Sigmoid colon (tissue), 7 donors: Measurements from ENCODE around the gene LEMD1. TPM values are rescaled to one million over a fixed set of nuclear protein-coding genes. Genes with fewer than 3 reads are reported as not detected.

Experiments used
- DNase-seq: peaks from one replicate; pipeline ENCODE4 v3.0.0-alpha.2; 2019
- H3K27ac ChIP-seq, 4 donors: fragments of 200-600 bp; sonication (generic); one replicate each; pipeline ENCODE4 v1.5.1; 2016 to 2019; ENCODE audit warnings: mild to moderate bottlenecking in 1 of 4
- H3K27me3 ChIP-seq, 3 donors: fragments of 200-600 bp; sonication (generic); one replicate each; pipeline ENCODE4 v1.5.1; 2019; ENCODE audit warnings: mild to moderate bottlenecking in 1 of 3
- H3K36me3 ChIP-seq, 4 donors: fragments of 200-600 bp; sonication (generic); one replicate each; pipeline ENCODE4 v1.5.1; 2016 to 2019
- H3K4me1 ChIP-seq, 4 donors: fragments of 200-600 bp; sonication (generic); one replicate each; pipeline ENCODE4 v1.5.1; 2017 to 2019
- H3K4me3 ChIP-seq, 4 donors: fragments of 200-600 bp; sonication (generic); one replicate each; pipeline ENCODE4 v1.5.1; 2017 to 2019; ENCODE audit warnings: mild to moderate bottlenecking in 2 of 4, moderate library complexity in 1 of 4
- H3K9me3 ChIP-seq, 4 donors: fragments of 200-600 bp in 3 of 4; sonication (generic) in 3 of 4; one replicate each; pipeline versions ENCODE4 v1.5.1 to v1.6.1; 2013 to 2019
- EP300 ChIP-seq, 4 donors: sonication (generic); formaldehyde crosslinking; IDR thresholded peaks; one replicate each; pipeline ENCODE4 v1.6.1; 2017; ENCODE audit warnings: antibody characterized with exemption in 4 of 4
- POLR2A ChIP-seq, 2 donors: fragments of 450-650 bp; IDR thresholded peaks; one replicate each; pipeline ENCODE4 v1.6.1; 2016; ENCODE audit warnings: antibody characterized with exemption in 2 of 2, mild to moderate bottlenecking in 2 of 2, moderate library complexity in 2 of 2
- POLR2AphosphoS5 ChIP-seq, 4 donors: sonication (generic); formaldehyde crosslinking; IDR thresholded peaks; one replicate each; pipeline ENCODE4 v1.6.1; 2017; ENCODE audit warnings: antibody characterized with exemption in 4 of 4
- WGBS, 2 donors: extraction: QIAGEN DNeasy Blood & Tissue Kit; methylation state at CpG; one replicate each; pipeline ENCODE4 v1.1.7; 2013; 5-methylcytosine and 5-hydroxymethylcytosine counted together
- intact Hi-C: fragments of 100-400 bp; cut with DNase I; formaldehyde crosslinking; loops from one replicate; pipeline ENCODE4 v1.15.1; 2023
- polyA plus RNA-seq, 3 donors: library from polyadenylated mRNA; stranded (reverse); fragments of 200-250 nt; gene quantifications; one replicate each; pipeline ENCODE4 v1.2.3, GENCODE V29; 2013
- small RNA-seq, 3 donors: library from RNA; depleted of rRNA; stranded (forward); fragments of <200 nt; gene quantifications; one replicate each; pipeline ENCODE3, GENCODE V24; 2016
- total RNA-seq, 4 donors: library from RNA; depleted of rRNA; stranded (reverse); fragments of >200 nt; gene quantifications; one replicate each; pipeline ENCODE4 v1.1.0, GENCODE V29; 2016
- TF ChIP-seq, protein P1 (sequence below), 4 experiments: fragments of 450-650 bp in 3 of 4; fragments of 200-600 bp in 1 of 4; IDR thresholded peaks; one replicate each; pipeline ENCODE4 v1.5.1; 2016 to 2019; ENCODE audit warnings: antibody characterized with exemption in 4 of 4, mild to moderate bottlenecking in 3 of 4, moderate library complexity in 2 of 4
- donor health status: healthy with polysubstance abuse.
- donor health status: Bipolar disorder and iron deficiency.
- donor health status: healthy.

Gene LEMD1
- total and polyA plus RNA-seq, 7 donors = 0.34 TPM; not detected in 6

DNA sequence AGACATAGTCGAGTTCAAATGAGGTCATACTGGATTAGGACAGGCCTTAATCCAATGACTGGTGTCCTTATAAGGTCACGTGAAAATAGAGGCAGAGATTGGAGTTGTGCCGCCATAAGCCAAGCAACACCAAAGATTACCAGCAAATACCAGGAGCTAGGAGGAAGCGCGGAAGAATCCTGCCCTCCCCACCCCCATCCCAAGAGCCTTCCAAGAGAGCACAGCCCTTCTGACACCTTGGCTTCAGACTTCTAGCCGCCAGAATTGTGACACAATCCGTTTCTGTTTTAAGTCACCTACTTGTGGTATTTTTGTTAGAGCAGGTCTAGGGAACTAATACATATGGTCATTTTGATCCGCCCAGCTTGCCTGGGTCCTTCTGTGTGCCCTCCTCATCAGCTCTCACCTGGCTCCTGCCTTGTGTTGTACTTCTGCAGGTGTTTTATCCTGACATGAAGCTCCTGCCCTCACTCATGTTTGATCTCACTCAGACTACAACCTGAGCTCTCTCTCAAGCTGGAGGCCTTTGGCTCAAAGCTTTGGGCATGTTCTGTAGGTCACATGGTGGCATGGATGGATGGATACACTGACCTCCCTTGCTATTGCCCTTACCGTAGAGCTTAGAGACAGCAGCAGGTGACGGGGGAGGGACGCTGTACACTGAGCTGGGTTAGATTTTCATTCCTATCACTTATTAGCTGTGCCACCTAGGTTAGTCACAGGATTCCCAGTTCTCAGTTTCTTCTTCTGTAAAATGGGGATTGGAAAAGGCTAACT is 89.7 kb downstream of the LEMD1 start:
- intact Hi-C loops = no loop called here
- Histone ChIP-seq H3K36me3 (no peaks in the 10 kb centered on the region), H3K9me3 (no peaks in the 10 kb centered on the region), H3K4me3 (no peak overlapping the region), H3K27me3 (peaks cover 0 to 8% (median 0%) of the 10 kb centered on the region in 3 donors), H3K4me1 (no peaks in the 10 kb centered on the region), H3K27ac (no peak overlapping the region)
- DNase-seq = no peak
- TF ChIP-seq EP300 (IDR thresholded peaks at IDR 0.05) (no peak), POLR2A (IDR thresholded peaks at IDR 0.05) (no peak), POLR2AphosphoS5 (IDR thresholded peaks at IDR 0.05) (no peak)
- TF ChIP-seq, protein P1, sequence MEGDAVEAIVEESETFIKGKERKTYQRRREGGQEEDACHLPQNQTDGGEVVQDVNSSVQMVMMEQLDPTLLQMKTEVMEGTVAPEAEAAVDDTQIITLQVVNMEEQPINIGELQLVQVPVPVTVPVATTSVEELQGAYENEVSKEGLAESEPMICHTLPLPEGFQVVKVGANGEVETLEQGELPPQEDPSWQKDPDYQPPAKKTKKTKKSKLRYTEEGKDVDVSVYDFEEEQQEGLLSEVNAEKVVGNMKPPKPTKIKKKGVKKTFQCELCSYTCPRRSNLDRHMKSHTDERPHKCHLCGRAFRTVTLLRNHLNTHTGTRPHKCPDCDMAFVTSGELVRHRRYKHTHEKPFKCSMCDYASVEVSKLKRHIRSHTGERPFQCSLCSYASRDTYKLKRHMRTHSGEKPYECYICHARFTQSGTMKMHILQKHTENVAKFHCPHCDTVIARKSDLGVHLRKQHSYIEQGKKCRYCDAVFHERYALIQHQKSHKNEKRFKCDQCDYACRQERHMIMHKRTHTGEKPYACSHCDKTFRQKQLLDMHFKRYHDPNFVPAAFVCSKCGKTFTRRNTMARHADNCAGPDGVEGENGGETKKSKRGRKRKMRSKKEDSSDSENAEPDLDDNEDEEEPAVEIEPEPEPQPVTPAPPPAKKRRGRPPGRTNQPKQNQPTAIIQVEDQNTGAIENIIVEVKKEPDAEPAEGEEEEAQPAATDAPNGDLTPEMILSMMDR (IDR thresholded peaks at IDR 0.05) = no peak
- 91 to 92% methylated on average over 11 of the region's 11 CpGs for WGBS, 2 donors

Small RNAs within 50 kb of the gene (small RNA-seq; reads per million reads assigned to genes)
- gene MIR135B (0 reads per million in 3 donors), gene SNRPGP10 (0 reads per million in 3 donors)

Other genes starting within 250 kb of the LEMD1 start
- 10 to 100 TPM in 3 of 4 donors, 1 to 10 TPM in 1; 9.1 to 13.3 (median 12.7) TPM for gene DSTYK, start 210.4 kb downstream of the LEMD1 start, total RNA-seq
- gene DSTYK, start 210.4 kb downstream of the LEMD1 start, polyA plus RNA-seq = 1 to 10 TPM; 1.6 to 3.8 (median 2.4) TPM
- gene TMCC2, start 194.1 kb downstream of the LEMD1 start, total RNA-seq = 1 to 10 TPM; 4.3 to 6.4 (median 5.6) TPM
- gene TMCC2, start 194.1 kb downstream of the LEMD1 start, polyA plus RNA-seq = 1 to 10 TPM in 1 of 3 donors, not detected in 2; 1.1 TPM
- 1 to 10 TPM in 1 of 4 donors, under 1 TPM in 3; 0.28 to 1.5 (median 0.69) TPM for gene NUAK2, start 100.3 kb downstream of the LEMD1 start, total RNA-seq
- gene NUAK2, start 100.3 kb downstream of the LEMD1 start, polyA plus RNA-seq = 10 to 100 TPM; 13.9 to 15.0 (median 14.3) TPM
- gene KLHDC8A, start 65.1 kb downstream of the LEMD1 start, total RNA-seq = 1 to 10 TPM in 3 of 4 donors, under 1 TPM in 1; 0.95 to 1.7 (median 1.5) TPM
- gene KLHDC8A, start 65.1 kb downstream of the LEMD1 start, polyA plus RNA-seq = 1 to 10 TPM in 1 of 3 donors, under 1 TPM in 1, not detected in 1; 0.69 to 1.1 TPM
- under 1 TPM in 1 of 4 donors, not detected in 3; 0.36 TPM for gene BLACAT1, start 34.0 kb upstream of the LEMD1 start, total RNA-seq
- gene BLACAT1, start 34.0 kb upstream of the LEMD1 start, polyA plus RNA-seq = under 1 TPM in 1 of 3 donors, not detected in 2; 0.51 TPM
- gene CDK18, start 82.6 kb upstream of the LEMD1 start, total RNA-seq = 10 to 100 TPM in 2 of 4 donors, 1 to 10 TPM in 2; 6.7 to 14.3 (median 11.4) TPM
- gene CDK18, start 82.6 kb upstream of the LEMD1 start, polyA plus RNA-seq = 10 to 100 TPM; 10.8 to 26.8 (median 14.3) TPM
- 10 to 100 TPM; 18.6 to 21.0 (median 20.1) TPM for gene ELK4, start 210.0 kb upstream of the LEMD1 start, total RNA-seq
- 10 to 100 TPM in 1 of 3 donors, 1 to 10 TPM in 2; 2.4 to 10.3 (median 3.9) TPM for gene ELK4, start 210.0 kb upstream of the LEMD1 start, polyA plus RNA-seq